Stimulated activated CD4-positive, alpha-beta T cell treated with anti-CD3 and anti-CD28 coated beads, TNF-alpha, amount 100 ng/mL, for 1 hour (primary cell): ENCODE results near the gene CPED1.
"Not testable (repeated sequence)": the region's sequence is repeated elsewhere in the genome, so short reads cannot be mapped to it uniquely, and the experiment has no call there.

Source experiments
- DNase-seq, 3 donors: peaks; one replicate each; pipeline ENCODE4 v3.0.0-alpha.2; 2020; ENCODE audit warnings: low read depth in 3 of 3, low spot score in 1 of 3

The CPED1 gene

DNA sequence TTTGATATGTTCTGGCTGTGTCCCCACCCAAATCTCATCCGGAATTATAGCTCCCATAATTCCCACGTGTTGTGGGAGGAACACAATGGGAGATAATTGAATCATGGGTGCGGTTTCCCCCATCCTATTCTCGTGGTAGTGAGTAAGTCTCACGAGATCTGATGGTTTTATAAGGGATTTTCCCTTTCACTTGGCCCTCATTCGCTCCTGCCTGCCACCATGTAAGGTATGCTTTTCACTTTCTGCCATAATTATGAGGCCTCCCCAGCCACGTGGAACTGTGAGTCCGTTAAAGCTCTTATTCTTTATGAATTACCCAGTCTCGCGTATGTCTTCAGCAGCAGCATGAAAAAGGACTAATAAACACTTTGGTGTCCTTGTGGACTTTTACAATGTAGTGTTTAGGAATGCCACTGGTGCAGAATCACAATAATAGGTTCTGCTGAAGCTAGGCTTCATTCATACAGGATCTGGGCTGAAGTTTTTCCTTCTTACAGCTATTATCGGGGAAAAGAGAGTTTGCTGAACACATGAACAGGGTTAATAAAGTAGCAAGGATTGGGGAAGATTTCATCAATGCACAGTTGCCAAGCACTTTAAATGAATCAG lies 74.3 kb downstream of the CPED1 start:
- no peak for DNase-seq

GRCh38 chr7:121067717-121068116 lies 79.2 kb downstream of the CPED1 start:
- DNase-seq: not testable (repeated sequence)

DNA sequence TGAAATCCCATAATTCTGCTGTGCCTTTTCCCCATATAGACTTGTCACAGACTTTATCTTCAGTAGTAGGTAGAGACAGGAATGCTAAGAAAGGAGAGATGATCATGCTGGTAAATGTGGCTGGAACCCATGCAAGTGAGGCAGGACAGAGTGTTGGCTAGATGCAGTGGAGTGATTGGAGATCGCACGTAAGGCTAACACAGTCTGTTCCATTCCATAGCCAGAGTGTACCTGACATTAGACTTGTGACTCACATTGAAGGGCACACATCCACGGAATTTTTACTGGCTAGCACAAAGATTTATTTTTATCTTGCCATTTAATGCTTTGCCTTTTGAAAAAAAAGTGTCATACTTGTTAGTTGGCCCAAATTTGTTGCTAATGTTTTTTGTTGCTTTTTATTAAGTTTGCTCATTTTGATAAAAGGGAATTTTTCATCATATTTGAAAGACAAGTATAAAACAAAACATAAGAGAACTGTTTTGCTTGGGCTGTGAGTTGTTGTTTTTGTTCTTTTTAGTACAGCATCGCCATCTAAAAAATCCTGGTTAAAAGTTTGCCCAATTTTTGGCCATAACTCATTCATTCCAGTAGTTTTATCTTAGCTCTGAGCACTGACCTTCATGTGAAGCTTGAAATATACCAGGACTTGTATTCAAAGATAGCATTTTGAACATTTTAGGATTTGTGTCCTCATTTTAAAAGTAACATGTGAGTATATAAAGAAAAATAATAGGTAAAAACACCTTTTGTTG lies 81.0 kb downstream of the CPED1 start:
- no peak for DNase-seq

DNA sequence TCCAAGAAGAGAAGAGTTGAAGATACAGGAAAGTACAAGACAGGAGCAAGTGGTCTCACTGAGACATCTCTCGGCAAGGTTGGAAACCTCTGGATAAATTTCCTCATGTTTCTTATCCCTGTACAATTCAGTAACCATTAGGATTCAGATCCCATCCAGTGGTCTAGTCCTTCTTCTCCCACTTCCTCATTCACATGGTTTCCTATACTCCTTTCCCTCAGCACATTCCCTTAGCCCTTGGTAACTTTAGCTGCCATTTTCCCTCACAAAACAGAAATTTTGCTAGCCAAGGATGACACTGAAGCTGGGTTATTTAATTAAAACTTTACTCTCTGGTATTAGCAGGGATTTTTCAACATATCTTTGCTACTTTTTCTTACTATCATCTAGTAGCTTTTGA lies 82.6 kb downstream of the CPED1 start:
- no peak for DNase-seq

DNA sequence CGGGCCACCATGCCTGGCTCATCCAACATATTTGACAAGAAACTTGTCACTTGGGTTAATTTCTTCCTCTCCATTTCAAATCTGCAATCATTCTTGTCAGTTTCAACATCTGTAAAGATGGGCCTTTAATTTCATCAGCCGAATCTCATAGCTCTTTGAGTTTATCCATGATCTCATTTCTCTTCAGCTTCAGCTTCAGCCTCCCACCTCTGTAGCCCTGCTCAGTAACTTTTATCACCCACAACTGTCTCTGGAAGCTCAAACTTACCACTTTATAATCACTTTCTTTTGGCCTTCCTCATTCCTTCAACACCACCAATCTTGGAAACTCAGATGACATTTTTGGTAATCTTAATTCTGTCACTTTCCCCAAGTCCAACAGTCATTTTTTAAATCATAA lies 83.2 kb downstream of the CPED1 start:
- no peak for DNase-seq

DNA sequence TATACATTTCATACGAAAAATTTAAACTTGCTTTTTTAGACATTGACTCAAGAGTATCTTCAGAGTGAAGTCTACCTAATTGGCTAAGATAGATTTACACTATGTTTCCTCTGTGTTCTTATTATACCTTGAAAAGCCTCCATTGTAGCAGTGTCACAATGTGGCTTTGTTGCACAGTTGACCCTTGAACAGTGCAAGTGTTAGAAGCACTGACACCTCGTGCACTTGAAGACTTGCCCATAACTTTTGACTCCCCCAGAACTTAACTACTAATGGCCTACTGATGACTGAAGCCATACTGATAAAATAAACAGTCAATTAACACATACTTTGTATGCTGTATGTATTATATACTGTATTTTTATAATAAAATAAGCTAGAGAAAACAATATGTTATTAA lies 84.3 kb downstream of the CPED1 start:
- no peak for DNase-seq

GRCh38 chr7:121073463-121074099 lies 85.1 kb downstream of the CPED1 start:
- DNase-seq: no peak

DNA sequence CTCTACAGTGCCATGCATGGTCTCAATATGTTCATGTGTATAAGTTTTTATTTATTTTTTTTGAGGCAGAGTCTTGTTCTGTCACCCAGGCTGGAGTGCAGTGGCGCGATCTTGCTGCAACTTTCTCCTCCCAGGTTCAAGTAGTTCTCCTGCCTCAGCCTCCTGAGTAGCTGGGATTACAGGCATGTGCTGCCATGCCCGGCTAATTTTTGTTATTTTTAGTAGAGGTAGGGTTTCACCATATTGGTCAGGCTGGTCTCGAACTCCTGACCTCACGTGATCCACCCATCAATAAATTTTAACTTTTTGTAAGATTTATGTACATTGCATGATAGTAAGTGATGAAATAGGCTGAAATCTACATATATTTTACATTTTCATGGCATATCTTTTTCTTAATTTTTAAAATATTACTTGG lies 86.9 kb downstream of the CPED1 start:
- DNase-seq: not testable (repeated sequence)

DNA sequence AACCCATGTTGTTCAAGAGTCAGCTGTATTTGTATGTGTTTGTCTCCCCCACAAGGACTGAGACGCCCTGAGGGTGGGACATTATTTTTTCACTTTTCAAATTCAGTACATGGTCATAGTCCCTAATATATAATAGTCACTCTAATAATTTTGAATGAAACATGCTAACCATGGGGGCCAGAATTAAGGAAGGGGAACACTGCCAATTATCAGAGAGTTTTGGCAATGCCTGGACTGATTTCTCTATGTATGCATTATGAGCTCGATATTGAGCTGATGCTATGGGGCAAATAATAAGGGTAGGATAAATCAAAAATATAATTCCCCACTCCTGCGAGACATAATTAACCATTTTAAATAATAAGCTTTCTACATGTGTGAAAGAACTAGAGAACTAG lies 87.4 kb downstream of the CPED1 start:
- no peak for DNase-seq

DNA sequence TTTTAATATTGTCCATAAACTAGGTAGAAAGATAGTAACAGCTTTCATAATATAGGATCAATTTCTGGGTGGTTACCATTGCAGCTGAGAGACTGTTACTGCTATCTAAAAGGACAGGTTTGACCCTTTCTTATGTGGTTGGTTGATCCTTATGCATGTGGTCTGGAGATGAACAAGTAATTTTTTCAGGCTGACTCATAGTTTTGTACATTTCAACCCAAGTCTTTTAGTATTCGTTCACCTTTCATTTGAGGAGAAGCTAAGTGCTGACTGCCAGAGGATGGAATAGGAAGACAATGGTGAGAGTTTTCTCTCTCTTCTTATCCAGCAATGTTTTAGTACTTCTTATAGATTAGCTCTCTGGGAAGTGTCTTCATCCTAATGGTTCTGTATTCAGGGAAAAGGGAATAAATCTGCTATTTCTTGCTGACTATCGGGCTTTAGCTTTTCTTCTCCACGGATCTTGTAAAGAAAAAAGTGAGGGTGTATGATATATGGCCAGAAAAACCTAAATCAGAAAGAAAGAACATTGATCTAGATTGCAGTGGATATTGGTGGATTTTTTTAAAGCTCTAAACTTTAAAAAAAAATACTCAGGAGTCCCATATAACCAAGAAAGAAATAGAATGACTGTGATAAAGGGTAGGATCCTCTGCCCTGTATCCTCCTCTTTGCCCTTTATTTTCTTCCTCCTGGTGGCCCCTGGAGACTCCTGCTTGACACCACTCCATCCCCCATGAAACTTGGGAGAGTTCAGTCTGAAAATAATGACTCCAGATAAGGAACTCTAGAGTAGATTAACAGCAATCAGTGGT lies 88.0 kb downstream of the CPED1 start:
- no peak for DNase-seq

GRCh38 chr7:121077165-121077630 lies 88.7 kb downstream of the CPED1 start:
- DNase-seq: no peak

DNA sequence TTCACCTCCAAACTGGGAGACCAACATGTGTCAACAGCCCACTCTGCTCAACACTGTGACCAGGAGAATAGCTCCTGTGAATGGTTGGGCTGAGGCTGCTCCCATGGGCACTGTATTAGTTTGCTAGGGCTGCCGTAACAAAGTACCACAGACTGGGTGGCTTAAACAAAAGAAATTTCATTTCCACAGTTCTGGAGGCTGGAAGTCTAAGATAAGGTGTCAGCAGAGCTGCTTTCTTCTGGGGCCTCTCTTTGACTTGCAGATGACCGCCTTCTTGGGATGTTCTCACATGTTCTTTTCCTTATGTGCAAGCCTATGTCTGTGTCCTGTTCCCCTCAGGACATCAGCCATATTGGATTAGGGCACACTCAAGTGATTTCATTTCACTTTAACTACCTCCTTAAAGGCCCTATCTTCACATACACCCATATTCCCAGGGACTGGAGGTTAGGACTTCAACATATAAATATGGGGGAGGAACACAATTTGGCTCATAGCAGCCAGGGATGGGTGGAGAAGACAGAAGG lies 90.3 kb downstream of the CPED1 start:
- DNase-seq: no peak

- no peak for DNase-seq
These were observed 91.1 kb downstream of the CPED1 start for GRCh38 chr7:121079425-121080169.

GRCh38 chr7:121080257-121080912 lies 91.9 kb downstream of the CPED1 start:
- no peak for DNase-seq

- DNase-seq: no peak
These were observed 92.4 kb downstream of the CPED1 start for GRCh38 chr7:121080913-121081326.

- no peak for DNase-seq
These were observed 92.9 kb downstream of the CPED1 start for GRCh38 chr7:121081327-121081936.

GRCh38 chr7:121082400-121083101 lies 94.0 kb downstream of the CPED1 start:
- DNase-seq: no peak

GRCh38 chr7:121083138-121083789 lies 94.8 kb downstream of the CPED1 start:
- DNase-seq: no peak
